ELF-1 (cell line): Measurements from ENCODE around the gene SLC17A7.
"Not testable (repeated sequence)": the region's sequence is repeated elsewhere in the genome, so short reads cannot be mapped to it uniquely, and the experiment has no call there.

ENCODE experiments used
- DNase-seq: peaks from one replicate; pipeline ENCODE4 v3.0.0-alpha.2; 2016; ENCODE audit warnings: low read depth, low spot score

SLC17A7 gene

GRCh38 chr19:49441210-49441959 is at the start of gene SLC17A7:
SLC17A7 (minus strand) TSS chr19:49441527; CDS start chr19:49441379, 148 bp downstream.
- peak; percentile 51 for DNase-seq

- DNase-seq, result no peak
Observed at GRCh38 chr19:49490287-49491029, 49.1 kb upstream of the SLC17A7 start.

- peak; percentile 65 for DNase-seq
Observed at GRCh38 chr19:49489601-49490167, 48.4 kb upstream of the SLC17A7 start.

GRCh38 chr19:49488863-49489537 is 47.7 kb upstream of the SLC17A7 start:
- DNase-seq, result peak; percentile 45

GRCh38 chr19:49488046-49488862 is 46.9 kb upstream of the SLC17A7 start:
- DNase-seq, result peak; percentile 65

GRCh38 chr19:49487277-49488045 is 46.1 kb upstream of the SLC17A7 start, which contains the start of gene RPL13A:
RPL13A (plus strand) TSS chr19:49487608; CDS start chr19:49487630, 22 bp downstream.
- DNase-seq, result peak; percentile 100

GRCh38 chr19:49486710-49487276 is 45.5 kb upstream of the SLC17A7 start:
- no peak for DNase-seq

GRCh38 chr19:49486232-49486631 is 44.9 kb upstream of the SLC17A7 start:
- DNase-seq, result no peak

- no peak for DNase-seq
Observed at GRCh38 chr19:49481020-49481683, 39.8 kb upstream of the SLC17A7 start.

GRCh38 chr19:49479975-49480628 is 38.8 kb upstream of the SLC17A7 start:
- DNase-seq, result no peak

GRCh38 chr19:49475995-49476880 is 34.9 kb upstream of the SLC17A7 start:
- DNase-seq, result peak; percentile 87

GRCh38 chr19:49475191-49475917 is 34.0 kb upstream of the SLC17A7 start:
- no peak for DNase-seq

GRCh38 chr19:49474542-49474924 is 33.2 kb upstream of the SLC17A7 start:
- DNase-seq, result no peak

- peak; percentile 76 for DNase-seq
Observed at GRCh38 chr19:49473868-49474541, 32.7 kb upstream of the SLC17A7 start, which contains the start of gene FLT3LG. FLT3LG (plus strand) TSS chr19:49474215; CDS start chr19:49474640, 425 bp downstream.

- not testable (repeated sequence) for DNase-seq
Observed at GRCh38 chr19:49473501-49473867, 32.2 kb upstream of the SLC17A7 start.

- no peak for DNase-seq
Observed at GRCh38 chr19:49472936-49473335, 31.6 kb upstream of the SLC17A7 start.

- DNase-seq, result no peak
Observed at GRCh38 chr19:49470615-49470978, 29.3 kb upstream of the SLC17A7 start.
